Lower lobe of right lung (tissue), 2 donors: ENCODE measurements around the gene PRR11. TPM values are rescaled to one million over a fixed set of nuclear protein-coding genes. Genes with fewer than 3 reads are reported as not detected.

Experiments used
- ATAC-seq, 2 donors: fragments of 200-7000 bp; cut with Tn5 transposase; one replicate each; pipeline ENCODE4 v1.9.1; 2020 to 2022; ENCODE audit warnings: mild to moderate bottlenecking in 2 of 2, moderate library complexity in 2 of 2
- DNase-seq: peaks from one replicate; pipeline ENCODE4 v3.0.0-alpha.2; 2020
- H3K27ac ChIP-seq: fragments of 200-600 bp; one replicate; pipeline ENCODE4 v1.8.0; 2022
- H3K27me3 ChIP-seq: fragments of 200-600 bp; one replicate; pipeline ENCODE4 v1.8.0; 2022; ENCODE audit warnings: low read depth
- H3K36me3 ChIP-seq: fragments of 200-600 bp; one replicate; pipeline ENCODE4 v1.8.0; 2022; ENCODE audit warnings: mild to moderate bottlenecking
- H3K4me1 ChIP-seq: fragments of 200-600 bp; one replicate; pipeline ENCODE4 v1.8.0; 2022
- H3K4me3 ChIP-seq: fragments of 200-600 bp; one replicate; pipeline ENCODE4 v1.8.0; 2022; ENCODE audit warnings: mild to moderate bottlenecking
- H3K9me3 ChIP-seq: fragments of 200-600 bp; one replicate; pipeline ENCODE4 v1.8.0; 2022
- CTCF ChIP-seq: fragments of 200-600 bp; IDR thresholded peaks from one replicate; pipeline ENCODE4 v1.8.0; 2022; ENCODE audit warnings: antibody characterized with exemption, mild to moderate bottlenecking
- intact Hi-C: fragments of 100-400 bp; cut with DNase I; formaldehyde crosslinking; loops from one replicate; pipeline ENCODE4 v1.11.0; 2022
- long read RNA-seq: library from polyadenylated mRNA; unstranded; transcript quantifications from one replicate; pipeline ENCODE4 v2.0.0, GENCODE V29; 2021
- total RNA-seq: library from RNA; stranded (reverse); fragmentation: NEBNext Ultra II Directional; extraction: Animal tissue kit (Norgen Biotek cat#: 25700); gene quantifications from one replicate; pipeline ENCODE4 v1.2.1, GENCODE V29; 2021
- donor health status: DM: no; HTN: yes; CAD: no; lungs with severe emphysema.

The PRR11 gene
- 4.1 TPM for total RNA-seq
- long read RNA-seq, result 0 reads

GRCh38 chr17:59155439-59156177, at the start of gene PRR11:
Gene PRR11, plus strand, starts transcription at chr17:59155746. Its CDS starts 14,007 bp downstream, at chr17:59169753.
- H3K27ac ChIP-seq, result peak within 1 kb of the TSS; percentile 82
- no peak for TF ChIP-seq CTCF
- H3K27me3 ChIP-seq, result no peaks in the 10 kb centered on the region
- peak; percentile 95 for DNase-seq
- H3K9me3 ChIP-seq, result no peaks in the 10 kb centered on the region
- H3K4me1 ChIP-seq, result peaks cover 26% of the 10 kb centered on the region
- H3K4me3 ChIP-seq, result peak within 1 kb of the TSS; percentile 84
- ATAC-seq, result peak; percentile 96
- intact Hi-C loops, result no loop called here
- no peaks in the 10 kb centered on the region for H3K36me3 ChIP-seq

GRCh38 chr17:59105852-59106462, 49.6 kb upstream of the PRR11 start:
- peaks cover 22% of the 10 kb centered on the region for H3K4me1 ChIP-seq
- peak overlapping the region; percentile 96 for H3K27ac ChIP-seq
- DNase-seq, result peak; percentile 80
- peak overlapping the region; percentile 99 for H3K4me3 ChIP-seq
- peaks cover 15% of the 10 kb centered on the region for H3K36me3 ChIP-seq
- intact Hi-C loops, result no loop called here
- no peaks in the 10 kb centered on the region for H3K9me3 ChIP-seq
- ATAC-seq, result peak; percentile 70 to 76
- H3K27me3 ChIP-seq, result no peaks in the 10 kb centered on the region
- no peak for TF ChIP-seq CTCF

GRCh38 chr17:59106463-59107305, 48.9 kb upstream of the PRR11 start, which contains the start of gene TRIM37:
Gene TRIM37, minus strand, starts transcription at chr17:59106880. Its CDS starts 419 bp downstream, at chr17:59106461.
- peak; percentile 99 for ATAC-seq
- Histone ChIP-seq H3K36me3 (peaks cover 20% of the 10 kb centered on the region), H3K4me1 (peaks cover 28% of the 10 kb centered on the region), H3K27ac (peak within 1 kb of the TSS; percentile 96), H3K9me3 (no peaks in the 10 kb centered on the region), H3K4me3 (peak within 1 kb of the TSS; percentile 99), H3K27me3 (no peaks in the 10 kb centered on the region)
- no peak for TF ChIP-seq CTCF
- peak; percentile 99 for DNase-seq
- intact Hi-C loops, result no loop called here

GRCh38 chr17:59107306-59107670, 48.3 kb upstream of the PRR11 start:
- intact Hi-C loops, result no loop called here
- peaks cover 30% of the 10 kb centered on the region for H3K4me1 ChIP-seq
- ATAC-seq (no peak), DNase-seq (no peak)
- H3K36me3 ChIP-seq, result peaks cover 23% of the 10 kb centered on the region
- peak overlapping the region; percentile 96 for H3K27ac ChIP-seq
- no peaks in the 10 kb centered on the region for H3K9me3 ChIP-seq
- H3K4me3 ChIP-seq, result peak overlapping the region; percentile 99
- no peaks in the 10 kb centered on the region for H3K27me3 ChIP-seq
- TF ChIP-seq CTCF, result no peak

GRCh38 chr17:59108400-59109102, 47.0 kb upstream of the PRR11 start:
- no peaks in the 10 kb centered on the region for H3K9me3 ChIP-seq
- ATAC-seq (no peak), DNase-seq (no peak)
- no peak for TF ChIP-seq CTCF
- H3K4me3 ChIP-seq, result peak overlapping the region; percentile 99
- H3K4me1 ChIP-seq, result peaks cover 30% of the 10 kb centered on the region
- H3K27me3 ChIP-seq, result no peaks in the 10 kb centered on the region
- H3K27ac ChIP-seq, result no peak overlapping the region
- intact Hi-C loops, result no loop called here
- H3K36me3 ChIP-seq, result peaks cover 14% of the 10 kb centered on the region
